Vagina (tissue), 2 donors: ENCODE measurements around the gene PGBD5. TPM values are rescaled to one million over a fixed set of nuclear protein-coding genes. Genes with fewer than 3 reads are reported as not detected.

Source experiments
- DNase-seq, 2 donors: peaks; one replicate each; pipeline ENCODE4 v3.0.0-alpha.2; 2017; ENCODE audit errors: extremely low spot score in 2 of 2
- H3K27ac ChIP-seq: fragments of 200-600 bp; sonication (generic); one replicate; pipeline ENCODE4 v1.5.1; 2019
- H3K27me3 ChIP-seq: fragments of 200-600 bp; sonication (generic); one replicate; pipeline ENCODE4 v1.5.1; 2019
- H3K36me3 ChIP-seq, 2 donors: fragments of 200-600 bp; sonication (generic); one replicate each; pipeline ENCODE4 v1.5.1; 2017 to 2019
- H3K4me1 ChIP-seq: fragments of 200-600 bp; sonication (generic); one replicate; pipeline ENCODE4 v1.5.1; 2019
- H3K4me3 ChIP-seq, 2 donors: fragments of 200-600 bp; sonication (generic); 1 replicate in 1 of 2; 2 replicates in 1 of 2; pipeline ENCODE4 v1.5.1; 2016 to 2019
- H3K9me3 ChIP-seq: fragments of 200-600 bp; sonication (generic); one replicate; pipeline ENCODE4 v1.5.1; 2019
- CTCF ChIP-seq, 3 experiments: fragments of 450-650 bp in 2 of 3; fragments of 200-600 bp in 1 of 3; sonication (generic) in 1 of 3; IDR thresholded peaks; one replicate each; pipeline ENCODE4 v1.5.1; 2017 to 2019; ENCODE audit warnings: antibody characterized with exemption in 3 of 3, mild to moderate bottlenecking in 2 of 3, moderate library complexity in 2 of 3
- POLR2A ChIP-seq, 2 donors: fragments of 450-650 bp; IDR thresholded peaks; one replicate each; pipeline ENCODE4 v1.6.1; 2017; ENCODE audit warnings: antibody characterized with exemption in 2 of 2, mild to moderate bottlenecking in 2 of 2, moderate library complexity in 2 of 2
- POLR2AphosphoS5 ChIP-seq, 2 donors: sonication (generic); formaldehyde crosslinking; IDR thresholded peaks; one replicate each; pipeline ENCODE4 v1.9.0; 2017; ENCODE audit warnings: antibody characterized with exemption in 2 of 2, mild to moderate bottlenecking in 2 of 2, low read depth in 1 of 2; ENCODE audit not compliant: insufficient read depth in 1 of 2
- intact Hi-C: fragments of 100-400 bp; cut with DNase I; formaldehyde crosslinking; loops from one replicate; pipeline ENCODE4 v1.15.1; 2023
- total RNA-seq: library from RNA; depleted of rRNA; stranded (reverse); fragments of >200 nt; gene quantifications from one replicate; pipeline ENCODE4 v1.2.3, GENCODE V29; 2016

PGBD5 gene
- total RNA-seq, 1 donor from 2014 or later, result 0.98 TPM

- H3K4me3 ChIP-seq, result no peak overlapping the region
- H3K27ac ChIP-seq, result no peak overlapping the region
- no peaks in the 10 kb centered on the region for H3K27me3 ChIP-seq
- H3K4me1 ChIP-seq, result no peaks in the 10 kb centered on the region
- H3K36me3 ChIP-seq, result no peaks in the 10 kb centered on the region
- H3K9me3 ChIP-seq, result no peaks in the 10 kb centered on the region
- intact Hi-C loops, result no loop called here
- DNase-seq, result no peak
- TF ChIP-seq POLR2AphosphoS5 (IDR thresholded peaks at IDR 0.05; ENCODE audit: insufficient read depth in 1 of 2, low read depth in 1 of 2) (no peak), POLR2A (IDR thresholded peaks at IDR 0.05) (no peak), CTCF (IDR thresholded peaks at IDR 0.05) (no peak)
Measured at GRCh38 chr1:230334447-230334837, 91.7 kb downstream of the PGBD5 start.

- H3K4me1 ChIP-seq, result no peaks in the 10 kb centered on the region
- no peaks in the 10 kb centered on the region for H3K27me3 ChIP-seq
- TF ChIP-seq POLR2A (IDR thresholded peaks at IDR 0.05) (no peak), POLR2AphosphoS5 (IDR thresholded peaks at IDR 0.05; ENCODE audit: insufficient read depth in 1 of 2, low read depth in 1 of 2) (no peak), CTCF (IDR thresholded peaks at IDR 0.05) (no peak)
- intact Hi-C loops, result no loop called here
- H3K27ac ChIP-seq, result no peak overlapping the region
- H3K4me3 ChIP-seq, result no peak overlapping the region
- no peaks in the 10 kb centered on the region for H3K36me3 ChIP-seq
- no peak for DNase-seq
- H3K9me3 ChIP-seq, result no peaks in the 10 kb centered on the region
Measured at GRCh38 chr1:230333590-230334446, 92.3 kb downstream of the PGBD5 start.

GRCh38 chr1:230332575-230333066 is 93.5 kb downstream of the PGBD5 start:
- Histone ChIP-seq H3K36me3 (no peaks in the 10 kb centered on the region), H3K4me1 (no peaks in the 10 kb centered on the region), H3K27me3 (no peaks in the 10 kb centered on the region), H3K9me3 (no peaks in the 10 kb centered on the region), H3K4me3 (no peak overlapping the region), H3K27ac (no peak overlapping the region)
- intact Hi-C loops, result no loop called here
- no peak for DNase-seq
- TF ChIP-seq POLR2A (IDR thresholded peaks at IDR 0.05), result no peak
- no peak for TF ChIP-seq CTCF (IDR thresholded peaks at IDR 0.05)
- no peak for TF ChIP-seq POLR2AphosphoS5 (IDR thresholded peaks at IDR 0.05; ENCODE audit: insufficient read depth in 1 of 2, low read depth in 1 of 2)

- DNase-seq, result no peak
- Histone ChIP-seq H3K27me3 (no peaks in the 10 kb centered on the region), H3K4me3 (no peak overlapping the region), H3K9me3 (no peaks in the 10 kb centered on the region), H3K27ac (no peak overlapping the region), H3K36me3 (no peaks in the 10 kb centered on the region), H3K4me1 (no peaks in the 10 kb centered on the region)
- TF ChIP-seq CTCF (IDR thresholded peaks at IDR 0.05) (no peak), POLR2A (IDR thresholded peaks at IDR 0.05) (no peak), POLR2AphosphoS5 (IDR thresholded peaks at IDR 0.05; ENCODE audit: insufficient read depth in 1 of 2, low read depth in 1 of 2) (no peak)
- intact Hi-C loops, result no loop called here
Measured at GRCh38 chr1:230332061-230332460, 94.1 kb downstream of the PGBD5 start.

GRCh38 chr1:230330157-230330556 is 96.0 kb downstream of the PGBD5 start:
- no peak for DNase-seq
- H3K4me1 ChIP-seq, result no peaks in the 10 kb centered on the region
- intact Hi-C loops, result no loop called here
- H3K27me3 ChIP-seq, result no peaks in the 10 kb centered on the region
- H3K4me3 ChIP-seq, result no peak overlapping the region
- H3K36me3 ChIP-seq, result no peaks in the 10 kb centered on the region
- H3K27ac ChIP-seq, result no peak overlapping the region
- TF ChIP-seq CTCF (IDR thresholded peaks at IDR 0.05) (no peak), POLR2A (IDR thresholded peaks at IDR 0.05) (no peak), POLR2AphosphoS5 (IDR thresholded peaks at IDR 0.05; ENCODE audit: insufficient read depth in 1 of 2, low read depth in 1 of 2) (no peak)
- no peaks in the 10 kb centered on the region for H3K9me3 ChIP-seq
